RWPE2 (cell line): ENCODE data around the gene SIX4.

Experiments used
- ATAC-seq: fragments of 200-7000 bp; cut with Tn5 transposase; 3 replicates; pipeline ENCODE4 v1.9.1; 2021; ENCODE audit warnings: low read depth
- DNase-seq: peaks from one replicate; pipeline ENCODE4 v3.0.0-alpha.2; 2020; ENCODE audit warnings: low spot score
- H3K27ac ChIP-seq: fragments of 450-650 bp; 2 replicates; pipeline ENCODE4 v1.5.1; 2017; ENCODE audit warnings: mild to moderate bottlenecking; ENCODE audit not compliant: poor library complexity, severe bottlenecking
- H3K27me3 ChIP-seq: fragments of 250-450 bp; sonication (Bioruptor Pico); 2 replicates; pipeline ENCODE4 v1.5.1; 2021; ENCODE audit warnings: mild to moderate bottlenecking, moderate library complexity; ENCODE audit not compliant: insufficient read depth, poor library complexity, severe bottlenecking
- H3K36me3 ChIP-seq: fragments of 250-450 bp; sonication (Bioruptor Pico); 2 replicates; pipeline ENCODE4 v1.5.1; 2020; ENCODE audit warnings: low read depth, mild to moderate bottlenecking, moderate library complexity
- H3K4me1 ChIP-seq: fragments of 250-450 bp; sonication (Bioruptor Pico); 2 replicates; pipeline ENCODE4 v1.5.1; 2021; ENCODE audit warnings: mild to moderate bottlenecking, moderate library complexity; ENCODE audit not compliant: insufficient read depth, poor library complexity, severe bottlenecking
- H3K4me3 ChIP-seq: fragments of 250-450 bp; sonication (Bioruptor Pico); 2 replicates; pipeline ENCODE4 v1.5.1; 2021; ENCODE audit warnings: mild to moderate bottlenecking, moderate library complexity; ENCODE audit not compliant: severe bottlenecking
- H3K9me3 ChIP-seq: fragments of 250-450 bp; sonication (Bioruptor Pico); 2 replicates; pipeline ENCODE4 v1.5.1; 2021; ENCODE audit warnings: mild to moderate bottlenecking, moderate library complexity; ENCODE audit not compliant: severe bottlenecking
- TF ChIP-seq, protein P1 (sequence below): fragments of 450-650 bp; IDR thresholded peaks from one replicate; pipeline ENCODE4 v1.5.1; 2017; ENCODE audit warnings: mild to moderate bottlenecking, moderate library complexity; ENCODE audit not compliant: poor library complexity, severe bottlenecking

SIX4 gene

DNA sequence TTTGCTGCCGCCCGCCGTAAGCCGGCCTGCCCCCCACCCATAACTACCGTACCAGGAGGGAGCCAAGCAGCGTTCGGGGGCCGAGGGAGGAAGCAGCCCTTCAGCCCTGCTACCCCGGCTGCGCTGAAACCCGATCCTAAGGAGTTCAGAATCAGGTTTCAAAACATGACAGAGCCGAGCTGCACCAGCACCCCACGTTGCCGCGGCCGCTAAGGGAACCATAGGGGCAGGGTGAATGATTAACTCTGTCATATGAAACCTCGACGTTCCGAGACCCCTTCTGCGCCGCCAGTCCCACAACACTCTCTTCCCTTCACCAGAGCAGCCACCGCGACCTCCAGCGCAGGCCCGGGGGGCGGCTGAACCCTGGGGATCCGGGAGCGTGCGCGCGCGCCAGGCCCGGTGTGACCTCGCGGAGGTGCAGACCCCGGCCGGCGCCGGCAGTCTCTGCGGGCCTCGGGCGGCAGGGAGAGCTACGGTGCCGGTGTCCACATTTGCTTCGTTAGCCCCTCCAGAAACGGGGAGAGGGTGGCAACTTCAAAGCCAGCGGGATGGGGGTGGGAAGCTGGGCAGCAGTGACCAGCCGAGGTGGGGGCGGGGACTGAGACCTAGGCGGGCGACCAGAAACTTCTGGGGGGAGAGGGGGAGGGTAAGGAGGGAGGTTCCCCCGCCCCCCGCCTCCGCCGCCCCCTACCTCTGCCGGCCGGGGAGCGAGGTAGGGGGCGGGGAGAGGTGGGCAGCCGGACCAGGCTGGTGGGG, 1.6 kb downstream of the SIX4 start:
- Histone ChIP-seq H3K4me3 (peak overlapping the region; percentile 93), H3K9me3 (no peaks in the 10 kb centered on the region), H3K4me1 (peaks cover 4% of the 10 kb centered on the region), H3K36me3 (peaks cover 33% of the 10 kb centered on the region), H3K27me3 (no peaks in the 10 kb centered on the region), H3K27ac (peak overlapping the region; percentile 82)
- ATAC-seq, result peak; percentile 52
- TF ChIP-seq, protein P1, sequence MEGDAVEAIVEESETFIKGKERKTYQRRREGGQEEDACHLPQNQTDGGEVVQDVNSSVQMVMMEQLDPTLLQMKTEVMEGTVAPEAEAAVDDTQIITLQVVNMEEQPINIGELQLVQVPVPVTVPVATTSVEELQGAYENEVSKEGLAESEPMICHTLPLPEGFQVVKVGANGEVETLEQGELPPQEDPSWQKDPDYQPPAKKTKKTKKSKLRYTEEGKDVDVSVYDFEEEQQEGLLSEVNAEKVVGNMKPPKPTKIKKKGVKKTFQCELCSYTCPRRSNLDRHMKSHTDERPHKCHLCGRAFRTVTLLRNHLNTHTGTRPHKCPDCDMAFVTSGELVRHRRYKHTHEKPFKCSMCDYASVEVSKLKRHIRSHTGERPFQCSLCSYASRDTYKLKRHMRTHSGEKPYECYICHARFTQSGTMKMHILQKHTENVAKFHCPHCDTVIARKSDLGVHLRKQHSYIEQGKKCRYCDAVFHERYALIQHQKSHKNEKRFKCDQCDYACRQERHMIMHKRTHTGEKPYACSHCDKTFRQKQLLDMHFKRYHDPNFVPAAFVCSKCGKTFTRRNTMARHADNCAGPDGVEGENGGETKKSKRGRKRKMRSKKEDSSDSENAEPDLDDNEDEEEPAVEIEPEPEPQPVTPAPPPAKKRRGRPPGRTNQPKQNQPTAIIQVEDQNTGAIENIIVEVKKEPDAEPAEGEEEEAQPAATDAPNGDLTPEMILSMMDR, result no peak
- peak; percentile 84 for DNase-seq

- TF ChIP-seq, protein P1, result no peak
- DNase-seq (no peak), ATAC-seq (no peak)
- H3K27ac ChIP-seq, result peak overlapping the region; percentile 82
- H3K4me1 ChIP-seq, result peaks cover 4% of the 10 kb centered on the region
- no peaks in the 10 kb centered on the region for H3K27me3 ChIP-seq
- H3K9me3 ChIP-seq, result no peaks in the 10 kb centered on the region
- peak overlapping the region; percentile 93 for H3K4me3 ChIP-seq
- peaks cover 38% of the 10 kb centered on the region for H3K36me3 ChIP-seq
Measured at GRCh38 chr14:60722107-60722356, 2.1 kb downstream of the SIX4 start.

- TF ChIP-seq, protein P1, result peak; percentile 64
- Histone ChIP-seq H3K27me3 (no peaks in the 10 kb centered on the region), H3K4me1 (peaks cover 4% of the 10 kb centered on the region), H3K9me3 (no peaks in the 10 kb centered on the region), H3K27ac (peak overlapping the region; percentile 82), H3K36me3 (peaks cover 44% of the 10 kb centered on the region), H3K4me3 (peak overlapping the region; percentile 93)
- peak; percentile 55 for ATAC-seq
- peak; percentile 84 for DNase-seq
Measured at GRCh38 chr14:60721326-60722106, 2.6 kb downstream of the SIX4 start.

DNA sequence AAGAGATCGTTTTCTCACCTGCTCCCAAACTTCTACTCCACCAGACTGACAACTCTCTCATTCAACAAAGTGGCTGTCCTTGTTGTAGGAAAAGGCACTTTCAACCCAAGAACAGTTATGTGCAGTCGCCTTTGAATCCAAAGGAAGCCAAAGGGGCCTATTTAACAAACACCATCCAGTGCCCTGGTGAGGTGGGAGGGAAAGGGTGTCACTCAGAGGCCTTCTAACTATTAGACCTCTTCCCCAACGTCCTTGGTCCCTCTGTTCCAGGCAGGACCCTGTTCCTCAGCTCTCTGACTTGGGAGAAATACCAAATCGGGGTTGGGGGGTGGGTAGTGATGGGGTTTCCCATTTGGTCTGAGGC, 3.2 kb downstream of the SIX4 start:
- Histone ChIP-seq H3K36me3 (peaks cover 49% of the 10 kb centered on the region), H3K4me3 (peak overlapping the region; percentile 93), H3K27me3 (no peaks in the 10 kb centered on the region), H3K27ac (peak overlapping the region; percentile 82), H3K9me3 (no peaks in the 10 kb centered on the region), H3K4me1 (peaks cover 4% of the 10 kb centered on the region)
- ATAC-seq, result no peak
- TF ChIP-seq, protein P1, result no peak
- no peak for DNase-seq

DNA sequence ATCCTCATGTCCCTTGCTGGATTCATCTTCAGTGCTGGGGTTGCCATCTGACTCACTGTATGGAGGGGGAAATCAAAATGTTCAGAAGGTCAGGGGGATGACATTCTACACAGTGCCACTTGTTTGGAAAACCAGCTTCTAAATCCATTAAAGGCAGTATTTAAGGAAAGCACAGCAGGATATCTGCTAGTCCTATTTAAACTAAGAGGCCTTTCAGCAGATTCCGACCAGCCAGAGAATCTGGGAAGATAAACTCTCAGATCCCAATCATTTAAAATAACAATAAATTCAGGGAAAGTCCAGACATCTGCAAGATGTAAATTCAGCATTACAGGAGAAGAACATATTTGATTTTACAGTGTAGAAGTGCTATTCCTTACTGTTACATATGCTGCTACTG, 3.8 kb downstream of the SIX4 start:
- Histone ChIP-seq H3K4me1 (peaks cover 4% of the 10 kb centered on the region), H3K9me3 (no peaks in the 10 kb centered on the region), H3K27me3 (no peaks in the 10 kb centered on the region), H3K27ac (no peak overlapping the region), H3K4me3 (no peak overlapping the region), H3K36me3 (peaks cover 49% of the 10 kb centered on the region)
- TF ChIP-seq, protein P1, result no peak
- no peak for DNase-seq
- no peak for ATAC-seq
